Esophagus muscularis mucosa (tissue), 4 donors: ENCODE measurements around the gene CNOT10.

Source experiments
- CTCF ChIP-seq, 3 experiments: fragments of 200-600 bp in 2 of 3; fragments of 450-650 bp in 1 of 3; sonication (generic) in 2 of 3; IDR thresholded peaks; one replicate each; pipeline ENCODE4 v1.5.1; 2017 to 2019; ENCODE audit warnings: antibody characterized with exemption in 3 of 3, mild to moderate bottlenecking in 2 of 3, moderate library complexity in 1 of 3
- EP300 ChIP-seq: sonication (generic); formaldehyde crosslinking; IDR thresholded peaks from one replicate; pipeline ENCODE4 v1.6.1; 2017; ENCODE audit warnings: antibody characterized with exemption
- POLR2A ChIP-seq: fragments of 450-650 bp; IDR thresholded peaks from one replicate; pipeline ENCODE4 v1.6.1; 2017; ENCODE audit warnings: antibody characterized with exemption, moderate library complexity, mild to moderate bottlenecking, low read depth
- POLR2AphosphoS5 ChIP-seq, 2 donors: sonication (generic); formaldehyde crosslinking; IDR thresholded peaks; one replicate each; pipeline ENCODE4 v1.6.1; 2017; ENCODE audit warnings: antibody characterized with exemption in 2 of 2

DNA sequence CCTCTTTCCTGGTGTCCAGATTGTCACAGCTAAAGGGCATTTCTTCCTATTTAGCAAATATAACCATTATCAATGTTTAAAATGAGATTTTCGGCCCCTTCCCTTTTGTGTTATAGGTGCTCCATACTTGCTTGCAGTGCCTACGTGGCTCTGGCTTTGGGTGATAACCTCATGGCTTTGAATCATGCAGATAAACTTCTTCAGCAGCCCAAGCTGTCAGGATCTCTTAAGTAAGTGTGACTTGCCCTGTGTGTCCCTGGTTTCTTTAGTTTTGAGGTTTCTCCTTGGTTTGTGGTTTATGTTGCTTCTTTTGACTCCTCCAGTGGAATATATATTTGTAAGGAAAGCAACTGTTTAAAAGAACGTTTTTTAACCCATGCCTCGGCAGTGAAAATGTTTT, 74.4 kb downstream of the CNOT10 start:
- TF ChIP-seq POLR2AphosphoS5 (IDR thresholded peaks at IDR 0.05) (no peak), CTCF (IDR thresholded peaks at IDR 0.05) (no peak), EP300 (no peak), POLR2A (no peak)
